ENCODE data around the gene ACTN1. TPM values are rescaled to one million over a fixed set of nuclear protein-coding genes. Genes with fewer than 3 reads are reported as not detected.
A peak's percentile ranks its signal among the peaks of the same experiment; 100 is the strongest.

ACTN1 gene
- total and polyA plus RNA-seq, 3 experiments from 2014 or later = 47.4 to 53.3 (median 52.7) TPM

GRCh38 chr14:68972507-68973218 lies 6.4 kb downstream of the ACTN1 start:
- peaks cover 3 to 4% of the 10 kb centered on the region in 2 donors for H3K27me3 Mint-ChIP-seq
- H3K4me1 Mint-ChIP-seq = peaks cover 63 to 80% (median 70%) of the 10 kb centered on the region in 3 donors
- no peak overlapping the region for H3K27ac ChIP-seq (ENCODE audit: low read depth, low read length)
- ChIA-PET CTCF (no interaction called here), POLR2A (no interaction called here)
- DNase-seq = no peak
- peak overlapping the region in 4 of 8 donors; percentile 27 to 85 (median 52) for H3K27ac Mint-ChIP-seq
- no peaks in the 10 kb centered on the region for H3K36me3 ChIP-seq (ENCODE audit: insufficient read depth, low read length)
- peaks cover 0 to 2% (median 0%) of the 10 kb centered on the region in 5 donors for H3K9me3 Mint-ChIP-seq
- no peaks in the 10 kb centered on the region for H3K9me3 ChIP-seq (ENCODE audit: low read length)
- H3K27me3 ChIP-seq (ENCODE audit: insufficient read depth, low read length, poor library complexity, severe bottlenecking) = no peaks in the 10 kb centered on the region
- H3K36me3 Mint-ChIP-seq = peaks cover 0 to 3% (median 0%) of the 10 kb centered on the region in 3 donors
- no peak overlapping the region for H3K4me3 Mint-ChIP-seq
- peaks cover 70% of the 10 kb centered on the region for H3K4me1 ChIP-seq (ENCODE audit: insufficient read depth, low read length)
- H3K4me3 ChIP-seq (ENCODE audit: low read length) = no peak overlapping the region

- no peak overlapping the region for H3K27ac ChIP-seq (ENCODE audit: low read depth, low read length)
- H3K27me3 Mint-ChIP-seq = peaks cover 0 to 3% of the 10 kb centered on the region in 2 donors
- no peaks in the 10 kb centered on the region for H3K36me3 ChIP-seq (ENCODE audit: insufficient read depth, low read length)
- H3K4me3 ChIP-seq (ENCODE audit: low read length) = no peak overlapping the region
- H3K4me1 Mint-ChIP-seq = peaks cover 57 to 77% (median 65%) of the 10 kb centered on the region in 3 donors
- peak overlapping the region in 7 of 8 donors; percentile 44 to 96 (median 93) for H3K27ac Mint-ChIP-seq
- H3K4me3 Mint-ChIP-seq = peak overlapping the region in 3 of 7 donors; percentile 7 to 15 (median 9)
- H3K27me3 ChIP-seq (ENCODE audit: insufficient read depth, low read length, poor library complexity, severe bottlenecking) = no peaks in the 10 kb centered on the region
- no peak for DNase-seq
- peaks cover 72% of the 10 kb centered on the region for H3K4me1 ChIP-seq (ENCODE audit: insufficient read depth, low read length)
- POLR2A ChIA-PET = no interaction called here
- no peaks in the 10 kb centered on the region for H3K9me3 ChIP-seq (ENCODE audit: low read length)
- H3K9me3 Mint-ChIP-seq = peaks cover 0 to 2% (median 0%) of the 10 kb centered on the region in 5 donors
- CTCF ChIA-PET = no interaction called here
- H3K36me3 Mint-ChIP-seq = peaks cover 0 to 3% (median 0%) of the 10 kb centered on the region in 3 donors
Measured at GRCh38 chr14:68971411-68972035, 7.6 kb downstream of the ACTN1 start.

- H3K36me3 ChIP-seq (ENCODE audit: insufficient read depth, low read length) = no peaks in the 10 kb centered on the region
- H3K36me3 Mint-ChIP-seq = peaks cover 0 to 3% (median 0%) of the 10 kb centered on the region in 3 donors
- peak overlapping the region; percentile 37 for H3K4me3 ChIP-seq (ENCODE audit: low read length)
- ChIA-PET POLR2A (no interaction called here), CTCF (no interaction called here)
- DNase-seq = no peak
- H3K4me1 ChIP-seq (ENCODE audit: insufficient read depth, low read length) = peaks cover 74% of the 10 kb centered on the region
- peak overlapping the region in 6 of 7 donors; percentile 9 to 81 (median 50) for H3K4me3 Mint-ChIP-seq
- H3K9me3 Mint-ChIP-seq = peaks cover 0 to 2% (median 0%) of the 10 kb centered on the region in 5 donors
- H3K27me3 ChIP-seq (ENCODE audit: insufficient read depth, low read length, poor library complexity, severe bottlenecking) = no peaks in the 10 kb centered on the region
- H3K27ac ChIP-seq (ENCODE audit: low read depth, low read length) = no peak overlapping the region
- H3K27ac Mint-ChIP-seq = peak overlapping the region; percentile 79 to 96 (median 93)
- peaks cover 0 to 2% of the 10 kb centered on the region in 2 donors for H3K27me3 Mint-ChIP-seq
- no peaks in the 10 kb centered on the region for H3K9me3 ChIP-seq (ENCODE audit: low read length)
- peaks cover 50 to 71% (median 60%) of the 10 kb centered on the region in 3 donors for H3K4me1 Mint-ChIP-seq
Measured at GRCh38 chr14:68970736-68971135, 8.4 kb downstream of the ACTN1 start.

GRCh38 chr14:68970038-68970612 lies 9.0 kb downstream of the ACTN1 start:
- peak overlapping the region; percentile 42 to 81 (median 60) for H3K4me3 Mint-ChIP-seq
- POLR2A ChIA-PET = no interaction called here
- no peak overlapping the region for H3K27ac ChIP-seq (ENCODE audit: low read depth, low read length)

GRCh38 chr14:68969278-68970033 lies 9.6 kb downstream of the ACTN1 start:
- Mint-ChIP-seq H3K36me3 (peaks cover 0 to 3% (median 0%) of the 10 kb centered on the region in 3 donors), H3K4me3 (peak overlapping the region; percentile 42 to 81 (median 60)), H3K9me3 (peaks cover 0 to 1% (median 0%) of the 10 kb centered on the region in 5 donors), H3K4me1 (peaks cover 44 to 59% (median 54%) of the 10 kb centered on the region in 3 donors), H3K27ac (peak overlapping the region; percentile 79 to 96 (median 93)), H3K27me3 (no peaks in the 10 kb centered on the region)
- peak overlapping the region; percentile 48 for H3K4me3 ChIP-seq (ENCODE audit: low read length)
- POLR2A ChIA-PET = interaction anchor here (0.6 kb wide), 1 partner anchor 791 kb away, joined by 3 read pairs; no protein-coding TSS in a partner anchor
- no peaks in the 10 kb centered on the region for H3K36me3 ChIP-seq (ENCODE audit: insufficient read depth, low read length)
- CTCF ChIA-PET = no interaction called here
- peaks cover 79% of the 10 kb centered on the region for H3K4me1 ChIP-seq (ENCODE audit: insufficient read depth, low read length)
- no peaks in the 10 kb centered on the region for H3K27me3 ChIP-seq (ENCODE audit: insufficient read depth, low read length, poor library complexity, severe bottlenecking)
- no peak overlapping the region for H3K27ac ChIP-seq (ENCODE audit: low read depth, low read length)
- H3K9me3 ChIP-seq (ENCODE audit: low read length) = no peaks in the 10 kb centered on the region
- DNase-seq = no peak

More at GRCh38 chr14:68970038-68970612, 9.0 kb downstream of the ACTN1 start:
- H3K27me3 ChIP-seq (ENCODE audit: insufficient read depth, low read length, poor library complexity, severe bottlenecking) = no peaks in the 10 kb centered on the region
- CTCF ChIA-PET = no interaction called here
- H3K4me3 ChIP-seq (ENCODE audit: low read length) = peak overlapping the region; percentile 37
- no peaks in the 10 kb centered on the region for H3K9me3 ChIP-seq (ENCODE audit: low read length)
- no peaks in the 10 kb centered on the region for H3K27me3 Mint-ChIP-seq
- H3K36me3 Mint-ChIP-seq = peaks cover 0 to 3% (median 0%) of the 10 kb centered on the region in 3 donors
- peaks cover 76% of the 10 kb centered on the region for H3K4me1 ChIP-seq (ENCODE audit: insufficient read depth, low read length)
- DNase-seq = peak in 3 of 5 donors; percentile 53 to 91 (median 54)
- no peaks in the 10 kb centered on the region for H3K36me3 ChIP-seq (ENCODE audit: insufficient read depth, low read length)
- H3K27ac Mint-ChIP-seq = peak overlapping the region; percentile 79 to 96 (median 93)
- peaks cover 47 to 65% (median 58%) of the 10 kb centered on the region in 3 donors for H3K4me1 Mint-ChIP-seq
- peaks cover 0 to 2% (median 0%) of the 10 kb centered on the region in 5 donors for H3K9me3 Mint-ChIP-seq

GRCh38 chr14:68968721-68969120 lies 10.4 kb downstream of the ACTN1 start:
- Mint-ChIP-seq H3K4me1 (peaks cover 44 to 57% (median 53%) of the 10 kb centered on the region in 3 donors), H3K9me3 (no peaks in the 10 kb centered on the region), H3K36me3 (peaks cover 0 to 3% (median 0%) of the 10 kb centered on the region in 3 donors), H3K27ac (peak overlapping the region in 6 of 8 donors; percentile 51 to 94 (median 88)), H3K27me3 (no peaks in the 10 kb centered on the region), H3K4me3 (peak overlapping the region in 2 of 7 donors; percentile 9 to 26)
- H3K9me3 ChIP-seq (ENCODE audit: low read length) = no peaks in the 10 kb centered on the region
- DNase-seq = no peak
- POLR2A ChIA-PET = interaction anchor here (0.6 kb wide), 1 partner anchor 792 kb away, joined by 3 read pairs; no protein-coding TSS in a partner anchor
- H3K27me3 ChIP-seq (ENCODE audit: insufficient read depth, low read length, poor library complexity, severe bottlenecking) = no peaks in the 10 kb centered on the region
- CTCF ChIA-PET = no interaction called here
- peak overlapping the region; percentile 48 for H3K4me3 ChIP-seq (ENCODE audit: low read length)
- H3K27ac ChIP-seq (ENCODE audit: low read depth, low read length) = no peak overlapping the region
- peaks cover 85% of the 10 kb centered on the region for H3K4me1 ChIP-seq (ENCODE audit: insufficient read depth, low read length)
- no peaks in the 10 kb centered on the region for H3K36me3 ChIP-seq (ENCODE audit: insufficient read depth, low read length)

- Histone ChIP-seq H3K36me3 (ENCODE audit: insufficient read depth, low read length) (no peaks in the 10 kb centered on the region), H3K27me3 (ENCODE audit: insufficient read depth, low read length, poor library complexity, severe bottlenecking) (no peaks in the 10 kb centered on the region), H3K27ac (ENCODE audit: low read depth, low read length) (no peak overlapping the region), H3K4me3 (ENCODE audit: low read length) (peak overlapping the region; percentile 48), H3K9me3 (ENCODE audit: low read length) (no peaks in the 10 kb centered on the region), H3K4me1 (ENCODE audit: insufficient read depth, low read length) (peaks cover 91% of the 10 kb centered on the region)
- Mint-ChIP-seq H3K4me1 (peaks cover 44 to 60% (median 56%) of the 10 kb centered on the region in 3 donors), H3K4me3 (peak overlapping the region; percentile 8 to 76 (median 60)), H3K27me3 (no peaks in the 10 kb centered on the region), H3K27ac (peak overlapping the region; percentile 58 to 95 (median 90)), H3K9me3 (no peaks in the 10 kb centered on the region), H3K36me3 (peaks cover 0 to 3% (median 0%) of the 10 kb centered on the region in 3 donors)
- ChIA-PET CTCF (no interaction called here), POLR2A (no interaction called here)
- peak; percentile 14 to 92 (median 72) for DNase-seq
Measured at GRCh38 chr14:68968051-68968450, 11.1 kb downstream of the ACTN1 start.

Measured in CD8-positive, alpha-beta memory T cell (primary cell).